Naive thymus-derived CD8-positive, alpha-beta T cell (primary cell): ENCODE data around the gene MMP24. TPM values are rescaled to one million over a fixed set of nuclear protein-coding genes. Genes with fewer than 3 reads are reported as not detected.

Source experiments
- ATAC-seq, 2 donors: fragments of 150-1000 bp; cut with Tn5 transposase in 1 of 2; sonication (Bioruptor Pico), chemical (Tn5 transposase) in 1 of 2; 1 replicate in 1 of 2; 2 replicates in 1 of 2; pipeline ENCODE4 v1.10.0; 2021; ENCODE audit warnings: mild to moderate bottlenecking in 2 of 2, moderate library complexity in 2 of 2
- POLR2A ChIA-PET: fragments of 350-600 bp; sonication (Branson Sonifier 250); formaldehyde crosslinking; loops from one replicate; lab custom pipeline; 2021; ENCODE audit warnings: antibody characterized with exemption; lab: Charles Lee
- DNase-seq, 10 donors: peaks; one replicate each; pipeline versions ENCODE4 v3.0.0 to v3.0.0-alpha.2; 2020 to 2022
- H3K27ac Mint-ChIP-seq, 10 donors: one replicate each; pipeline ENCODE4 v1.8.0; 2020 to 2022; ENCODE audit warnings: mild to moderate bottlenecking in 10 of 10, mixed read lengths in 10 of 10, moderate library complexity in 4 of 10, inconsistent platforms in 1 of 10
- H3K27me3 Mint-ChIP-seq, 5 donors: one replicate each; pipeline ENCODE4 v1.8.0; 2021 to 2022; ENCODE audit warnings: mixed read lengths in 5 of 5
- H3K36me3 Mint-ChIP-seq, 3 donors: one replicate each; pipeline ENCODE4 v1.8.0; 2020 to 2022; ENCODE audit warnings: mixed read lengths in 3 of 3, mild to moderate bottlenecking in 2 of 3, inconsistent platforms in 1 of 3
- H3K4me1 Mint-ChIP-seq, 4 donors: one replicate each; pipeline ENCODE4 v1.8.0; 2021 to 2022; ENCODE audit warnings: mixed read lengths in 4 of 4
- H3K4me3 Mint-ChIP-seq, 10 donors: one replicate each; pipeline ENCODE4 v1.8.0; 2020 to 2022; ENCODE audit warnings: mild to moderate bottlenecking in 10 of 10, mixed read lengths in 10 of 10, moderate library complexity in 6 of 10, inconsistent platforms in 1 of 10
- H3K9me3 Mint-ChIP-seq, 9 donors: one replicate each; pipeline ENCODE4 v1.8.0; 2020 to 2022; ENCODE audit warnings: mixed read lengths in 9 of 9, mild to moderate bottlenecking in 3 of 9, inconsistent platforms in 1 of 9, moderate library complexity in 1 of 9
- polyA plus RNA-seq, 3 donors: library from polyadenylated mRNA; unstranded; fragments of 300-500 nt; fragmentation: Illumina TruSeq; gene quantifications; one replicate each; pipeline ENCODE4 v1.2.3, GENCODE V29; 2021
- total RNA-seq, 8 experiments: library from RNA in 2 of 8; stranded (reverse) in 2 of 8; gene quantifications; one replicate each; pipeline ENCODE4 v1.2.3 and lab custom pipeline; 2021 to 2026

Gene MMP24
- total and polyA plus RNA-seq, 5 experiments from 2014 or later = 0.07 to 0.13 (median 0.08) TPM; not detected in 2

DNA sequence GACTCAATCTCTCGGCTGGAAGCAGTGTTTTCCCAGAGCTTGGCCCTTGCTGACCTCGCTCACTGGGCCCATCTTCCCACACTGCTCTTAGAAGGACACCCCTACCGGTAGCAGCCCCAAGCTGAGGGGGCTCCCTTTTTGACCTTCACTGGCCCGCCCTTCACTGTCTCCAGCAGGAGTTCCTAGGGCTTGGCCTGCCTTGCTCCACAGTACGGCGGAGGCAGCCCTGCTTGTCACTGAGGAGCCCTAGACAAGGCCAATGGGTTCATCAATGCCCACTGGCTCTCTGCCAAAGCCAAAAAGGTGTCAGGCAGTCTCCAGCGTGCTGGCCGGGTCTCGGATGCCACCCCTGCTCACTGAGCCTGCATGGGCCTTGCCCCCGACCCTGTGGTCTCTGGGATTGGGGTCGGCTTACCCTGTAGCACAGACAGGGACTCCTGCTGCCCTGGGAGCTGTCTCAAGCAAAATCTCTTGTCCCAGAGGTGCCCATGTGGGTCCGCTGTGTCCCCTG lies 49.3 kb downstream of the MMP24 start:
- Mint-ChIP-seq H3K27me3 (no peaks in the 10 kb centered on the region), H3K4me3 (peak overlapping the region in 8 of 10 donors; percentile 26 to 99 (median 68)), H3K4me1 (peaks cover 16 to 44% (median 28%) of the 10 kb centered on the region in 4 donors), H3K36me3 (peaks cover 0 to 30% (median 5%) of the 10 kb centered on the region in 3 donors), H3K27ac (peak overlapping the region in 8 of 10 donors; percentile 20 to 100 (median 99)), H3K9me3 (no peaks in the 10 kb centered on the region)
- peak in 1 of 10 donors; percentile 62 for DNase-seq
- POLR2A ChIA-PET = interaction anchor here (1.1 to 1.6 kb wide), 3 partner anchors 9 to 11 kb away, joined by 3 to 5 read pairs (median 4); partner anchors contain the start of gene EIF6
- ATAC-seq = no peak

DNA sequence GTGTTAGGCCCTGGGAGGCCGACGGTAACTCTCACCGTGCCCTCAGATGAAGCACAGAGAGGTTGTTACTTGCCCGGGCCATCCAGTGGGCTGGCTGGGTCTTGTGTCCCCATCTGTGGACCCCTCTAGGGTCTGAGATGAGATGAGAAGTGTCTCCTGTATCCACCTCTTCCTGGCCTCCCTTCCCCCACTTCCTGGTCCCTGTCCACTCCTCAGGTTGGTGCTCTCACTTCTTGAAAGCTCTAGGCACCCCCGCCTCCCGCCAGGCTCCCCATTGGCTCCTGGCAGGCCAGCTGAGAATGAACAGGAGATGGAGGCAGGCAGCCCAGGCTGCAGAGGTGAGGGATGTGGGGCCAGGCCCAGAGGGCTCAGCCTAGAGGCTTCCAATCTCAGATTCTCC lies 49.9 kb downstream of the MMP24 start:
- Mint-ChIP-seq H3K27ac (peak overlapping the region; percentile 95 to 100 (median 99)), H3K36me3 (peaks cover 0 to 28% (median 5%) of the 10 kb centered on the region in 3 donors), H3K4me1 (peaks cover 12 to 44% (median 28%) of the 10 kb centered on the region in 4 donors), H3K4me3 (peak overlapping the region; percentile 39 to 99 (median 96)), H3K9me3 (no peaks in the 10 kb centered on the region), H3K27me3 (no peaks in the 10 kb centered on the region)
- POLR2A ChIA-PET = interaction anchor here (1.1 to 1.2 kb wide), 2 partner anchors 8 to 12 kb away, joined by 3 to 4 read pairs; partner anchors contain the start of gene EIF6
- DNase-seq (peak in 1 of 10 donors; percentile 52), ATAC-seq (no peak)

DNA sequence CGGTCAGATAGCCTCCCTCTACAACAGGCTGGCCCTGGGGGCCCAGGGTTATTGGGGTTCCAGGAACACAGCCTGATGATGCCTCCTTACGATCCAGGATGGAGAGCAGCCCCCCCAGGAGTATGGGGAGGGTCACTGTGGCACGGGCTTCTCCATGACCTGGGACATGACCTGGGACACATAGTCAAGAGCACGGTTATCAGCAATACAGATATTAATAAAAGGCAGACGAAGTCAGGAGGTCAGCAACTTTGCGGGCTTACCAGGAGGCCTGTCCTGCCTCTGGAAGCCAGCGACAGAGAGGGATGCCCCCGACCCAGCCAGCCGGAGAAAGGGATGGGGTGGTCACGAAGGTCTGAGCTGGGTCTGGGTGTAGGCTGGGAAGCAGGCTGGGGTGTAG lies 50.6 kb downstream of the MMP24 start:
- H3K27me3 Mint-ChIP-seq = no peaks in the 10 kb centered on the region
- DNase-seq (peak in 1 of 10 donors; percentile 26), ATAC-seq (no peak)
- POLR2A ChIA-PET = interaction anchor here (0.5 to 1.6 kb wide), 13 partner anchors 8 to 677 kb away, joined by 3 to 10 read pairs (median 5); partner anchors contain the start of genes EDEM2, EIF6, FAM83C and SCAND1
- H3K27ac Mint-ChIP-seq = peak overlapping the region; percentile 95 to 100 (median 99)
- H3K4me3 Mint-ChIP-seq = peak overlapping the region; percentile 93 to 99 (median 97)
- peaks cover 0 to 35% (median 7%) of the 10 kb centered on the region in 3 donors for H3K36me3 Mint-ChIP-seq
- no peaks in the 10 kb centered on the region for H3K9me3 Mint-ChIP-seq
- peaks cover 13 to 48% (median 30%) of the 10 kb centered on the region in 4 donors for H3K4me1 Mint-ChIP-seq

DNA sequence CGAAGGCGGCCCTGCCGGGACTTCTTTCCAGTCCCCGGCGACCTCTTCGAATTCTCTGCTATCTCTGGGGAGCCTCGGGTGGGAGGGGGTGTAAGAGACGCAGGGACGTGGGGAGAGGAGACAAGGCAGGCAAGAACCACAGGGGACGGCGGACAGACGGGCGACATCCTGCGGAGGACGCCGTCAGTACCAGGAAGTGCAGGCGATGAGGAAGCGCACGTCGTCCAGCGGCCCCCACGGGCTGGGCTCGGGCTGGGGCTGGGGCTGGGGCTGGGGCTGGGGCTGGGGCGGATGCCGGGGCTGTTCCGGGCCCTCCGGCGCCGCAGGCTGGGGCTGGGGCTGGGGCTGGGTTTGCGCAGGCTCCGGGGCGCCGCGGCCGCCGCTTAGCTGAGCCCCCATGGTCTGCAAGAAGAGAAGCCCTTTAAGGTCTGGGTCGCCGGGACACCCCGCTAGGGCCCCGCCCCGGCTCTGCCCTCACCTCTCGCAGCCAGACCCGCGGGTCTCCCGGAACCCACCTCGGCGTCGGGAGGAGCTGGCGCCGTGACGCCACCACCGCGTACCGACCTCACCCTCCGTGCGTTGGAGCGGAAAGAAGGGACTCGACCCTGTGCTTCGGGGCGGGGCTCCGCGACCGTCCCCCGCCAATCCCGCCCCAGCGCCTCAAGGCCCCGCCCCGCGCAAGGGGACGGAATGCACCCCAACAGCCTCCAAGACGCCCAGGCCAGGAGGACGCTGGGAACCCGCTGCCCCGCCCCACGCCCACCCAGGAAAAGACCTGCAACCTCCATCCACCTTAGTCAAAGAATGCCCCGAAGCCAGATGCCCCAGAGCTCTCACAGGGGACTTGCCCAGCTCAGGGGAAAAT lies 51.3 kb downstream of the MMP24 start, which contains the start of gene MMP24OS:
Gene MMP24OS, minus strand, starts transcription at position 592 of the 865 bp plus-strand sequence. Its CDS starts 193 bp downstream, at position 399.
- POLR2A ChIA-PET = interaction anchor here (0.5 to 1.6 kb wide), 23 partner anchors 10 to 1295 kb away, joined by 3 to 10 read pairs (median 5); partner anchors contain the start of genes CEP250, EDEM2, FAM83C and RBM39
- ATAC-seq = peak; percentile 87 to 88
- Mint-ChIP-seq H3K27me3 (no peaks in the 10 kb centered on the region), H3K27ac (peak within 1 kb of the TSS; percentile 95 to 100 (median 99)), H3K4me1 (peaks cover 15 to 53% (median 32%) of the 10 kb centered on the region in 4 donors), H3K9me3 (no peaks in the 10 kb centered on the region), H3K4me3 (peak within 1 kb of the TSS; percentile 93 to 99 (median 97)), H3K36me3 (peaks cover 0 to 40% (median 10%) of the 10 kb centered on the region in 3 donors)
- peak; percentile 80 to 94 (median 88) for DNase-seq

DNA sequence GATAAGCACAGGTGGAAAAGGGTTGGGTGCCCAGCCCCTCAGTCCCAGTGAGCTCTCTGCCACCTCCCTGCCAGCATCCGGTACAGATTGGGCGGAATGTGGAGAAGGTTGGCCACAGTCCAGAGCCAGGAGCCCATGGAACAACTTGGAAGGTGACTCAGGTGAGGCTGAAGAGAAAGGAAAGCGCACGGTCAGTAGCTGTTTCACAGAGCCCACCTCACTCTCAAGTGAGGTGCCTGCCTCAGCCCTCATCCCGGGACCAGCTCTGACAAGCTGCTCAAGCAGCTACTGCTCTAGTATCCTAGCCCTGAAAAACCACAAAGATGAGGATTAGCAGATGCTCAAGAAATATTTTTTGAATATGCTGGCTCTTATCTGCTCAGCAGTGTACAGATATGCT lies 52.5 kb downstream of the MMP24 start:
- Mint-ChIP-seq H3K4me1 (peaks cover 22 to 56% (median 41%) of the 10 kb centered on the region in 4 donors), H3K27me3 (no peaks in the 10 kb centered on the region), H3K9me3 (no peaks in the 10 kb centered on the region), H3K4me3 (peak overlapping the region in 6 of 10 donors; percentile 4 to 97 (median 58)), H3K27ac (peak overlapping the region in 9 of 10 donors; percentile 75 to 100 (median 94)), H3K36me3 (peaks cover 0 to 40% (median 10%) of the 10 kb centered on the region in 3 donors)
- ATAC-seq (no peak), DNase-seq (no peak)
- POLR2A ChIA-PET = interaction anchor here (0.8 to 1.3 kb wide), 2 partner anchors 9 to 26 kb away, joined by 3 read pairs; no protein-coding TSS in a partner anchor

DNA sequence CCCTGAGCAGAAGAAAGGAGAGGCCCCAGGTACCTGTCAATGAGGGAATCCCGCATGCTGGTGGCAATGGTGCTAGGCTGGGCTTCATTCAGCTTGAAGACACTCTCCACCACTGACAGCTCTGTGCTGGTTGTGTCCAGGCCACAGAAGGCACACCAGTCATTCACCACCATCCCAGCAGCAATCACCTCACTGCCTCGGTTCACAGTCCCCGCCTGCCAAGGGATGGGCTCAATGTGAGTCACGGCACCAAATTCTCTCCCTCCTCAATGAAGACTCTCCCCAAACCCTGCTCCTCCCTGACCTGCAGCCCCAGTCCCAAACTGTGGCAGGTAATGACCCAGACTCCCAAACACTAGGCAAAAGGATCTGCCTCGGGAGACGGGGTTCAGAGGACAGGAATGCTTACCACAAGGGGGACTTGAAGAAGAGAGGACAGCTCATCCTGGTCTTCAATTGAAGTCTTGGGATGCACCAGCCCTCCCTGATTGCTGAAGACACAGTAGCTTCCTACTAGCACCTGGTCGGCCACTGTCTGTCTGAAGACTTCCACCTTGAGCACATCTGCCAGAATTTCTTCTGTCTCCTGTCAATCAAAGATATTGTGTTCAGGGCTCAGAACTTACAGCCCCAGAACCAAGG lies 53.2 kb downstream of the MMP24 start:
- ATAC-seq = no peak
- no peaks in the 10 kb centered on the region for H3K27me3 Mint-ChIP-seq
- peaks cover 0 to 40% (median 10%) of the 10 kb centered on the region in 3 donors for H3K36me3 Mint-ChIP-seq
- peak overlapping the region in 8 of 10 donors; percentile 12 to 97 (median 40) for H3K4me3 Mint-ChIP-seq
- DNase-seq = no peak
- peaks cover 21 to 55% (median 42%) of the 10 kb centered on the region in 4 donors for H3K4me1 Mint-ChIP-seq
- H3K9me3 Mint-ChIP-seq = no peaks in the 10 kb centered on the region
- POLR2A ChIA-PET = interaction anchor here (1.3 kb wide), 1 partner anchor 8 kb away, joined by 3 read pairs; no protein-coding TSS in a partner anchor
- H3K27ac Mint-ChIP-seq = peak overlapping the region; percentile 53 to 100 (median 94)

DNA sequence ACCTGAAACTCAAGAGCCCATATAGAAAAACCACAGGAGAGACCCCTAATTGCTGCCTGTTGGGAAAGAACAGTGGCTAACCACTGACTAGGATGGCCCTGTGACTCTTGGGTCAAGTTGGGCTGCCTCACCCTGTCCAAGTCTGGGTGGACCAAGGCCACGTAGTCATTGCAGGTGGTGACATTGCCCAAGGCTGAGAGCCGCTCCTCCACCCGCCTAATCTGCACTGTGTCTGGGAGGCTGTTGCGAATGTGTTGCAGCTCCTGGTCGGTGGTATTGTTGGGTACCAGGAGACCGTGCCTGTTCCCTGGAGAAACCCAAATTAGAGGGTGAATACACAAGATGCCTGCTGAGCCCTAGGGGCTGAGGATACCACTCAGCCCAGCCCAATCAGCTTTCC lies 54.0 kb downstream of the MMP24 start:
- POLR2A ChIA-PET = no interaction called here
- Mint-ChIP-seq H3K27me3 (no peaks in the 10 kb centered on the region), H3K36me3 (peaks cover 0 to 40% (median 10%) of the 10 kb centered on the region in 3 donors), H3K27ac (peak overlapping the region in 7 of 10 donors; percentile 44 to 99 (median 67)), H3K9me3 (no peaks in the 10 kb centered on the region), H3K4me1 (peaks cover 26 to 55% (median 48%) of the 10 kb centered on the region in 4 donors), H3K4me3 (peak overlapping the region in 1 of 10 donors; percentile 18)
- DNase-seq (no peak), ATAC-seq (no peak)

DNA sequence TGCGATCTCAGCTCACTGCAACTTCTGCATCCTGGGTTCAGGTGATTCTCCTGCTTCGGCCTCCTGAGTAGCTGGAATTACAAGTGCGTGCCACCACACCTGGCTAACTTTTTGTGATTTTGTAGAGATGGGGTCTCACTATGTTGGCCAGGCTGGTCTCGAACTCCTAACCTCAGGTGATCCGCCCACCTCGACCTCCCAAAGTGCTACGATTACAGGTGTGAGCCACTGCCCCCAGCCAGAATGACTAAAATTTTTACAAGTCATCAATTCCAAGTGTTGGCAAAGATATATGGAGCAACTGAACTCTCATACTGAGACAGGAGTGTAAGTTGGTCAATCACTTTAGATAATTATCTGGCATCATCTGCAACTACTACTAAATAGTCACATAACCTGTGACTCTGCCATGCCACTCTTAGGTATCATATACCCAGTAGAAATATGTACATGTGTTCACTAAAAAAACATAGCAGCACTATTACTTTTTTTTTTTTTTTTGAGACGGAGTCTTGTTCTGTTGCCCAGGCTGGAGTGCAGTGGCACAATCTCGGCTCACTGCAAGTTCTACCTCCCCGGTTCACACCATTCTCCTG lies 55.1 kb downstream of the MMP24 start:
- H3K27ac Mint-ChIP-seq = peak overlapping the region in 2 of 10 donors; percentile 18 to 68
- no peaks in the 10 kb centered on the region for H3K9me3 Mint-ChIP-seq
- peak in 1 of 10 donors; percentile 28 for DNase-seq
- peaks cover 0 to 40% (median 10%) of the 10 kb centered on the region in 3 donors for H3K36me3 Mint-ChIP-seq
- peak overlapping the region in 3 of 10 donors; percentile 7 to 11 (median 10) for H3K4me3 Mint-ChIP-seq
- POLR2A ChIA-PET = no interaction called here
- no peaks in the 10 kb centered on the region for H3K27me3 Mint-ChIP-seq
- ATAC-seq = no peak
- H3K4me1 Mint-ChIP-seq = peaks cover 29 to 51% (median 45%) of the 10 kb centered on the region in 4 donors

DNA sequence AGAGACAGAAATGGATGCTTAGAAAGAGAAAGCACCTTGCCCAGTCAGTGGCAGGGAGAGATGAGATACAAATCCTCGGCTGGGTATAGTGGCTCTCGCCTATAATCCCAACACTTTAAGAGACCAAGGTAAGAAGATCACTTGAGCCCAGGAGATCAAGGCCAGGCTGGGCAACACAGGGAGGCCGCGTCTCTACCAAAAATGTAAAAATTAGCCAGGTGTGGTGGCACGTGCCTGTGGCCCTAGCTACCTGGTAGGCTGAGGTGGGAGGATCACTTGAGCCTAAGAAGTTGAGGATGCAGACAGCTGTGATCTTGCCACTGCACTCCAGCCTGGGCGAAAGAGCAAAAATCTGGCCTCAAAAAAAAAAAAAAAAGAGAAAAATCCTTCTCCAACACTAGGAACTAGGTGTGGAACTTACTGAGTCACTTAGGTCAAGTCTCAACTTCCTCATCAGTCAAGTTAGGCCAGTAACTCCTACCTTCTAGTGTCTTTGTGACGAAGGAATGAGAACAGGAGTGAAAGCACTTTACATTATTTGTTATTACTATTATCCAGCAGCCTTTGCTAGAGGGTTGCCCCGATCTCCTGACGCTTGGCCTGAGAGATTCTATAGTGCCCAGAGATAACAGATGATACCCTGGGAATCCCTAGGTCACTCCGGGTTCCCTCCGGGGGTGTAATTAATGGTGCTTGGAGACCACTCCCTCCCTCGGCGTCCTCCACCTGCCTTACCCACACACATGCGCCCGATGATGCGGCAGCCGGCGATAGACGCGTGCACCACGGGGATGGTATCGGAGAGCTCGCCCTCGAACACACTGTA lies 57.2 kb downstream of the MMP24 start:
- ATAC-seq (no peak), DNase-seq (no peak)
- H3K27ac Mint-ChIP-seq = peak overlapping the region; percentile 80 to 98 (median 92)
- no peaks in the 10 kb centered on the region for H3K9me3 Mint-ChIP-seq
- peaks cover 0 to 37% (median 10%) of the 10 kb centered on the region in 3 donors for H3K36me3 Mint-ChIP-seq
- H3K27me3 Mint-ChIP-seq = no peaks in the 10 kb centered on the region
- POLR2A ChIA-PET = interaction anchor here (0.7 to 1.2 kb wide), 8 partner anchors 9 to 1290 kb away, joined by 3 to 7 read pairs (median 3); partner anchors contain the start of genes EDEM2, EIF2S2, ERGIC3 and TGIF2
- peak overlapping the region; percentile 79 to 98 (median 94) for H3K4me3 Mint-ChIP-seq
- H3K4me1 Mint-ChIP-seq = peaks cover 22 to 39% (median 33%) of the 10 kb centered on the region in 4 donors

DNA sequence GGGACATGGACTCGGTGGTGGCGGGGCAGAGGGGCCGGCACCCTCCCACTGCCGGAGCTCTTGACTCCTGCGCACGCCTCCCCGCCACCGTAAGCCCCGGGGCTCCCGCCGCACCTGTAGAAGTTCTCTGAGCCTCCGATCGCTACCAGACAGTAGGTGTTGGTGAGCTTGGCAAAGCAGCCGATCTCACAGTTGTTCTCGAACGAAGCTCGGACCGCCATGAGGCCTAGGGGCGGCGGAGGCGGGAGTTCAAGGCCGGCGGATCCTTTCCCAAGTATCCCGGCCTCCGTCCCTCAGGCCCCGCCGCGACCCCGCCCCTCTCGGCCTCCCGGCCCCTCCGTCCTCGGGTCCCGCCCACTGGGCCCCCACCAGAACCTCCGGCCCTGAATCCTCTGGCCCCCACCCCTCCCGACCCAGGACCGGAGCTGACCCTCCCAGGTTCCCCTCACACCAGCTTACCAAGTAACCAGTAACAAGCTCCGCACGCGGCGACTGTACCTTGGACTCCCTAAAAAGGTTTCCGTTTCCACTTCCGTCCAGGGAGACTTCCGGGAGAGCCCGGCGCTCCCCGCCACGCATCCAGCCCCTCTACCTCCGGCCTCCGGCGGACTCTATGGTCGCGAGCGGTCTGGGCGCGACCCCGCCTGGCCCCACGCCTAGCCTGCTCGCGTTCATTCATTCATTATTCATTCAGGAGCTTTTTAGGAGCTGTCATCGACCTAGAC lies 57.9 kb downstream of the MMP24 start, which contains the start of gene EIF6:
Gene EIF6, minus strand, starts transcription at position 506 of the 725 bp plus-strand sequence. Its CDS starts 285 bp downstream, at position 221.
- peak; percentile 35 to 84 (median 55) for DNase-seq
- POLR2A ChIA-PET = interaction anchor here (0.9 to 1.2 kb wide), 7 partner anchors 8 to 1172 kb away, joined by 3 to 5 read pairs (median 3); partner anchors contain the start of genes EDEM2, EIF2S2 and ERGIC3
- H3K9me3 Mint-ChIP-seq = no peaks in the 10 kb centered on the region
- ATAC-seq = peak; percentile 79 to 89
- H3K4me1 Mint-ChIP-seq = peaks cover 22 to 39% (median 32%) of the 10 kb centered on the region in 4 donors
- H3K27me3 Mint-ChIP-seq = no peaks in the 10 kb centered on the region
- peak within 1 kb of the TSS; percentile 82 to 98 (median 92) for H3K27ac Mint-ChIP-seq
- peaks cover 0 to 29% (median 10%) of the 10 kb centered on the region in 3 donors for H3K36me3 Mint-ChIP-seq
- H3K4me3 Mint-ChIP-seq = peak within 1 kb of the TSS; percentile 79 to 98 (median 94)
